K562 (cell line): ENCODE data around the gene APOO. TPM values are rescaled to one million over a fixed set of nuclear protein-coding genes. Genes with fewer than 3 reads are reported as not detected.

Source experiments
- ARID2 ChIP-seq: fragments of 450-650 bp; IDR thresholded peaks from 2 replicates; pipeline ENCODE4 v1.6.1; 2017; ENCODE audit warnings: antibody characterized with exemption, mild to moderate bottlenecking
- GTF2E2 ChIP-seq: fragments of 200-800 bp; sonication (Bioruptor generic); IDR thresholded peaks from 2 replicates; pipeline ENCODE4 v1.6.1; 2016; ENCODE audit warnings: missing genetic modification characterization, missing compliant biosample characterization
- JUN ChIP-seq, 2 experiments: sonication (generic) in 1 of 2; formaldehyde crosslinking in 1 of 2; IDR thresholded peaks; 2 replicates each; pipeline versions ENCODE4 v1.6.1 to v1.8.0; 2012 to 2022; ENCODE audit warnings: borderline replicate concordance in 2 of 2, mild to moderate bottlenecking in 2 of 2, improper control_type of control experiment in 1 of 2, low read depth in 1 of 2, low read length in 1 of 2, missing genetic modification reagents in 1 of 2
- KDM4B ChIP-seq, 2 experiments: fragments of 450-650 bp in 1 of 2; sonication (generic) in 1 of 2; IDR thresholded peaks; 2 replicates each; pipeline ENCODE4 v1.6.1; 2016 to 2017; ENCODE audit warnings: borderline replicate concordance in 2 of 2, antibody characterized with exemption in 1 of 2, low read depth in 1 of 2, mild to moderate bottlenecking in 1 of 2
- PHTF2 ChIP-seq: fragments of 250-450 bp; sonication (Bioruptor Pico); IDR thresholded peaks from 2 replicates; pipeline ENCODE4 v1.5.0; 2021; ENCODE audit warnings: mild to moderate bottlenecking
- PRDM10 ChIP-seq: fragments of 450-650 bp; IDR thresholded peaks from 2 replicates; pipeline ENCODE4 v1.6.1; 2018; ENCODE audit not compliant: partially characterized antibody
- SFPQ ChIP-seq: fragments of 200-400 bp; formaldehyde crosslinking; IDR thresholded peaks from 2 replicates; pipeline ENCODE4 v1.6.1; 2017; ENCODE audit warnings: mild to moderate bottlenecking, low read depth, low read length, moderate library complexity
- SMAD2 ChIP-seq: fragments of 150-350 bp; IDR thresholded peaks from 2 replicates; pipeline ENCODE4 v1.6.1; 2014; ENCODE audit warnings: low read depth, mild to moderate bottlenecking, low read length
- STAT6 ChIP-seq: sonication (generic); formaldehyde crosslinking; IDR thresholded peaks from 2 replicates; pipeline ENCODE4 v1.8.1; 2023; ENCODE audit warnings: mild to moderate bottlenecking, missing genetic modification reagents
- ZNF165 ChIP-seq: fragments of 250-450 bp; sonication (Bioruptor Pico); IDR thresholded peaks from 2 replicates; pipeline ENCODE4 v1.4.0; 2020; ENCODE audit warnings: borderline replicate concordance
- ZNF280B ChIP-seq: fragments of 250-450 bp; sonication (Bioruptor Pico); IDR thresholded peaks from 2 replicates; pipeline ENCODE4 v1.5.1; 2021; ENCODE audit warnings: mild to moderate bottlenecking
- polyA plus RNA-seq, 8 experiments: library from polyadenylated mRNA; depleted of rRNA in 4 of 8; stranded (reverse) in 5 of 8; unstranded in 3 of 8; fragments of >200 nt; fragmentation: Nextera tagmentation in 2 of 8; fragmentation: Illumina TruSeq in 1 of 8; extraction: Ambion mirVana in 2 of 8; extraction: Trizol in 1 of 8; gene quantifications; 2 replicates each; pipeline versions ENCODE4 v1.2.1 to v1.2.3, GENCODE V29; 2011 to 2014; ENCODE audit warnings: inconsistent platforms in 1 of 8, missing spikeins in 1 of 8
- total RNA-seq, 7 experiments: library from RNA; depleted of rRNA in 6 of 7; stranded (reverse); fragments of >200 nt in 6 of 7; fragmentation: Illumina TruSeq in 2 of 7; extraction: Trizol in 2 of 7; gene quantifications; 2 replicates each; pipeline versions ENCODE4 v1.2.1 to v1.2.3, GENCODE V29; 2011 to 2021; ENCODE audit warnings: low replicate concordance in 1 of 7
- TF ChIP-seq, protein P1 (sequence below): fragments of 250-450 bp; sonication (Bioruptor Pico); IDR thresholded peaks from 2 replicates; pipeline ENCODE4 v1.6.1; 2021; ENCODE audit warnings: mild to moderate bottlenecking

The APOO gene
- total and polyA plus RNA-seq, 9 of the 15 experiments (the other 6 are each of a cell fraction or from before 2014, with no cell fraction given): 37.3 to 76.4 (median 60.8) TPM

DNA sequence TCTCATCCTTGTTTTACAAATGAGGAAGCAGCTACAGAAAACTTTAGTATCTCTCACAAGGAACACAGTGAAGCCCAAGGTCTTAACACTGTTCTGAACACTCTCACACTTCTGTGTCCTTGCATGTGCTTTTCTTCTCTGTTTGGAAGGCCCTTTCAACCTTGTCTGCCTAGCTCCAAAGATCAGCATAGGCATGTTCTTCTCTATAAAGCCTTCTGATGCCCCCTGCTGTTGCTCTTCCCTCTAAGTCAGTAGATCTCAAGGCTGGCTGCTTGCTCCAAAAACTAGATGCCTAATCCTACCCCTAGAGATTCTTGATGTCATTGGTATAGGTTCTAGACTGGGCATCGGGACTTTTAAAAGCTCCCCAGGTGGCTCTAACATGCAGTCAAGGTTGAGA is 5.9 kb downstream of the APOO start (continued):
- TF ChIP-seq PRDM10 (no peak), SFPQ (no peak), STAT6 (no peak), ARID2 (peak; percentile 77), KDM4B (IDR thresholded peaks at IDR 0.05; ENCODE audit: borderline replicate concordance in 2 of 2, low read depth in 1 of 2) (no peak), GTF2E2 (tag) (no peak), JUN (IDR thresholded peaks at IDR 0.05; ENCODE audit: borderline replicate concordance, low read depth, low read length) (0 out of 2 replicates have a peak, but pooled peaks have one; percentile 19), JUN (CRISPR knock-in tag; IDR thresholded peaks at IDR 0.05; ENCODE audit: borderline replicate concordance) (no peak), PHTF2 (CRISPR knock-in tag) (no peak), ZNF165 (CRISPR knock-in tag) (no peak), SMAD2 (no peak), ZNF280B (no peak)
- TF ChIP-seq, protein P1, sequence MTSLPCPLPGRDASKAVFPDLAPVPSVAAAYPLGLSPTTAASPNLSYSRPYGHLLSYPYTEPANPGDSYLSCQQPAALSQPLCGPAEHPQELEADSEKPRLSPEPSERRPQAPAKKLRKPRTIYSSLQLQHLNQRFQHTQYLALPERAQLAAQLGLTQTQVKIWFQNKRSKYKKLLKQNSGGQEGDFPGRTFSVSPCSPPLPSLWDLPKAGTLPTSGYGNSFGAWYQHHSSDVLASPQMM (CRISPR knock-in tag): no peak
